GM23338 (cell line): ENCODE data around the gene ACAD10. TPM values are rescaled to one million over a fixed set of nuclear protein-coding genes. Genes with fewer than 3 reads are reported as not detected.

Source experiments
- ATAC-seq: fragments of 200-7000 bp; cut with Tn5 transposase; 3 replicates; pipeline ENCODE4 v1.9.1; 2020
- DNase-seq: peaks from one replicate; pipeline ENCODE4 v3.0.0-alpha.2; 2015; ENCODE audit warnings: low spot score
- H2AFZ ChIP-seq: fragments of 200-600 bp; sonication (generic); 2 replicates; pipeline ENCODE4 v1.8.0; 2016; ENCODE audit warnings: antibody characterized with exemption, mild to moderate bottlenecking, moderate library complexity
- H3F3A ChIP-seq: fragments of 200-600 bp; sonication (generic); replicated peaks from 2 replicates; pipeline ENCODE4 v1.8.0; 2017; ENCODE audit warnings: antibody characterized with exemption, mixed run types, low read depth
- H3K27ac ChIP-seq: fragments of 200-600 bp; sonication (generic); 2 replicates; pipeline ENCODE4 v1.6.1; 2016; ENCODE audit warnings: low read depth
- H3K27me3 ChIP-seq: fragments of 200-600 bp; sonication (generic); 2 replicates; pipeline ENCODE4 v1.8.0; 2016; ENCODE audit warnings: mild to moderate bottlenecking, mixed run types, moderate library complexity; ENCODE audit not compliant: insufficient read depth
- H3K36me3 ChIP-seq: fragments of 200-600 bp; sonication (generic); 2 replicates; pipeline ENCODE4 v1.8.0; 2016; ENCODE audit warnings: mild to moderate bottlenecking; ENCODE audit not compliant: insufficient read depth
- H3K4me1 ChIP-seq: fragments of 200-600 bp; sonication (generic); 2 replicates; pipeline ENCODE4 v1.8.0; 2016; ENCODE audit warnings: mild to moderate bottlenecking, moderate library complexity; ENCODE audit not compliant: insufficient read depth
- H3K4me2 ChIP-seq: fragments of 200-600 bp; sonication (generic); 2 replicates; pipeline ENCODE4 v1.7.1; 2017; ENCODE audit warnings: mixed run types
- H3K4me3 ChIP-seq: fragments of 200-600 bp; sonication (generic); 2 replicates; pipeline ENCODE4 v1.6.1; 2016; ENCODE audit warnings: mixed run types
- H3K79me2 ChIP-seq: fragments of 200-600 bp; sonication (generic); replicated peaks from 2 replicates; pipeline ENCODE4 v1.8.0; 2017; ENCODE audit warnings: mild to moderate bottlenecking; ENCODE audit not compliant: insufficient read depth
- H3K9me2 ChIP-seq: fragments of 200-600 bp; sonication (generic); 2 replicates; pipeline ENCODE4 v1.8.0; 2017; ENCODE audit not compliant: insufficient read depth
- H4K20me1 ChIP-seq: fragments of 200-600 bp; sonication (generic); replicated peaks from 2 replicates; pipeline ENCODE4 v1.8.0; 2017; ENCODE audit warnings: mild to moderate bottlenecking; ENCODE audit not compliant: insufficient read depth
- H3K27ac Mint-ChIP-seq: 2 replicates; pipeline ENCODE4 v1.8.0; 2020; ENCODE audit warnings: inconsistent platforms, mild to moderate bottlenecking, moderate library complexity, mixed read lengths
- H3K27me3 Mint-ChIP-seq: 3 replicates; pipeline ENCODE4 v1.8.0; 2022; ENCODE audit warnings: low read depth, mild to moderate bottlenecking, moderate library complexity, mixed read lengths, inconsistent platforms; ENCODE audit not compliant: insufficient read depth, poor library complexity
- H3K36me3 Mint-ChIP-seq: 3 replicates; pipeline ENCODE4 v1.8.0; 2021; ENCODE audit warnings: low read depth, mild to moderate bottlenecking, inconsistent platforms, moderate library complexity, mixed read lengths
- H3K4me1 Mint-ChIP-seq: 3 replicates; pipeline ENCODE4 v1.8.0; 2020; ENCODE audit warnings: mild to moderate bottlenecking, inconsistent platforms, mixed read lengths
- H3K4me3 Mint-ChIP-seq: 3 replicates; pipeline ENCODE4 v1.8.0; 2021; ENCODE audit warnings: moderate library complexity, mild to moderate bottlenecking, inconsistent platforms, mixed read lengths
- H3K9me3 Mint-ChIP-seq: 3 replicates; pipeline ENCODE4 v1.8.0; 2020; ENCODE audit warnings: moderate library complexity, mild to moderate bottlenecking, inconsistent platforms, mixed read lengths
- CREB1 ChIP-seq: fragments of 250-450 bp; sonication (Bioruptor Pico); IDR thresholded peaks from 2 replicates; pipeline ENCODE4 v1.5.0; 2020; ENCODE audit warnings: low read depth, mild to moderate bottlenecking, moderate library complexity
- EZH2 ChIP-seq: fragments of 200-600 bp; sonication (generic); IDR thresholded peaks from one replicate; pipeline ENCODE4 v1.8.0; 2017; ENCODE audit warnings: antibody characterized with exemption, mild to moderate bottlenecking, low read depth; ENCODE audit not compliant: unreplicated experiment
- JUNB ChIP-seq: IDR thresholded peaks from one replicate; pipeline ENCODE4 v1.6.1; 2016; ENCODE audit warnings: antibody characterized with exemption; ENCODE audit not compliant: unreplicated experiment
- POLR2AphosphoS5 ChIP-seq: IDR thresholded peaks from 2 replicates; pipeline ENCODE4 v1.6.1; 2016; ENCODE audit warnings: antibody characterized with exemption, low read depth
- STAT1 ChIP-seq: IDR thresholded peaks from one replicate; pipeline ENCODE4 v1.6.1; 2016; ENCODE audit warnings: antibody characterized with exemption; ENCODE audit not compliant: unreplicated experiment
- ZNF114 ChIP-seq: fragments of 250-450 bp; sonication (Bioruptor Pico); IDR thresholded peaks from 2 replicates; pipeline ENCODE4 v1.5.0; 2020; ENCODE audit warnings: mild to moderate bottlenecking, moderate library complexity
- ZNF331 ChIP-seq: fragments of 250-450 bp; sonication (Bioruptor Pico); IDR thresholded peaks from 2 replicates; pipeline ENCODE4 v1.5.0; 2020; ENCODE audit warnings: low read depth, mild to moderate bottlenecking, moderate library complexity
- polyA plus RNA-seq: library from polyadenylated mRNA; unstranded; fragments of >200 nt; fragmentation: Nextera tagmentation; extraction: Ambion mirVana; gene quantifications from 2 replicates; pipeline ENCODE4 v1.2.1, GENCODE V29; 2016
- total RNA-seq: library from RNA; depleted of rRNA; stranded (reverse); fragments of >200 nt; shearing (Covaris generic); gene quantifications from 2 replicates; pipeline ENCODE4 v1.2.3, GENCODE V29; 2014
- TF ChIP-seq, protein P1 (sequence below), 2 experiments: fragments of 200-600 bp in 1 of 2; sonication (generic) in 1 of 2; conservative IDR thresholded peaks; 2 replicates each; pipeline versions ENCODE4 v1.5.1 to v1.6.1; 2016 to 2017; ENCODE audit warnings: antibody characterized with exemption in 2 of 2, low read depth in 2 of 2, mild to moderate bottlenecking in 2 of 2, moderate library complexity in 1 of 2
- TF ChIP-seq, protein P2 (sequence below): IDR thresholded peaks from 2 replicates; pipeline ENCODE4 v1.6.1; 2016; ENCODE audit warnings: antibody characterized with exemption

Gene ACAD10
- total and polyA plus RNA-seq, 2 experiments from 2014 or later, result 16.3 to 23.1 TPM

- no peaks in the 10 kb centered on the region; the same call in 1 of the 2 replicates for H3K36me3 ChIP-seq
- Mint-ChIP-seq H3K27me3 (peaks cover 5% of the 10 kb centered on the region), H3K4me1 (no peaks in the 10 kb centered on the region; the same call in 2 of the 3 replicates), H3K27ac (no peak overlapping the region), H3K4me3 (no peak overlapping the region), H3K9me3 (no peaks in the 10 kb centered on the region), H3K36me3 (peaks cover 60% of the 10 kb centered on the region)
- TF ChIP-seq, protein P1, sequence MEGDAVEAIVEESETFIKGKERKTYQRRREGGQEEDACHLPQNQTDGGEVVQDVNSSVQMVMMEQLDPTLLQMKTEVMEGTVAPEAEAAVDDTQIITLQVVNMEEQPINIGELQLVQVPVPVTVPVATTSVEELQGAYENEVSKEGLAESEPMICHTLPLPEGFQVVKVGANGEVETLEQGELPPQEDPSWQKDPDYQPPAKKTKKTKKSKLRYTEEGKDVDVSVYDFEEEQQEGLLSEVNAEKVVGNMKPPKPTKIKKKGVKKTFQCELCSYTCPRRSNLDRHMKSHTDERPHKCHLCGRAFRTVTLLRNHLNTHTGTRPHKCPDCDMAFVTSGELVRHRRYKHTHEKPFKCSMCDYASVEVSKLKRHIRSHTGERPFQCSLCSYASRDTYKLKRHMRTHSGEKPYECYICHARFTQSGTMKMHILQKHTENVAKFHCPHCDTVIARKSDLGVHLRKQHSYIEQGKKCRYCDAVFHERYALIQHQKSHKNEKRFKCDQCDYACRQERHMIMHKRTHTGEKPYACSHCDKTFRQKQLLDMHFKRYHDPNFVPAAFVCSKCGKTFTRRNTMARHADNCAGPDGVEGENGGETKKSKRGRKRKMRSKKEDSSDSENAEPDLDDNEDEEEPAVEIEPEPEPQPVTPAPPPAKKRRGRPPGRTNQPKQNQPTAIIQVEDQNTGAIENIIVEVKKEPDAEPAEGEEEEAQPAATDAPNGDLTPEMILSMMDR (conservative IDR thresholded peaks at IDR 0.05; ENCODE audit: low read depth in 2 of 2), result no peak
- no peak for TF ChIP-seq ZNF331 (CRISPR knock-in tag)
- TF ChIP-seq, protein P2, sequence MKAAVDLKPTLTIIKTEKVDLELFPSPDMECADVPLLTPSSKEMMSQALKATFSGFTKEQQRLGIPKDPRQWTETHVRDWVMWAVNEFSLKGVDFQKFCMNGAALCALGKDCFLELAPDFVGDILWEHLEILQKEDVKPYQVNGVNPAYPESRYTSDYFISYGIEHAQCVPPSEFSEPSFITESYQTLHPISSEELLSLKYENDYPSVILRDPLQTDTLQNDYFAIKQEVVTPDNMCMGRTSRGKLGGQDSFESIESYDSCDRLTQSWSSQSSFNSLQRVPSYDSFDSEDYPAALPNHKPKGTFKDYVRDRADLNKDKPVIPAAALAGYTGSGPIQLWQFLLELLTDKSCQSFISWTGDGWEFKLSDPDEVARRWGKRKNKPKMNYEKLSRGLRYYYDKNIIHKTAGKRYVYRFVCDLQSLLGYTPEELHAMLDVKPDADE, result no peak
- TF ChIP-seq ZNF114 (CRISPR knock-in tag), result no peak
- no peak for TF ChIP-seq CREB1 (CRISPR knock-in tag)
- TF ChIP-seq EZH2, result no peak
- no peak for TF ChIP-seq POLR2AphosphoS5
- TF ChIP-seq STAT1, result no peak
- TF ChIP-seq JUNB, result no peak
- no peaks in the 10 kb centered on the region for H3K79me2 ChIP-seq
- no peaks in the 10 kb centered on the region; the same call in 1 of the 2 replicates for H3F3A ChIP-seq
- H3K4me1 ChIP-seq, result no peaks in the 10 kb centered on the region
- no peak overlapping the region for H2AFZ ChIP-seq
- H3K27me3 ChIP-seq, result no peaks in the 10 kb centered on the region
- no peaks in the 10 kb centered on the region for H3K9me2 ChIP-seq
- DNase-seq, result no peak
- ATAC-seq, result no peak
- H3K27ac ChIP-seq, result no peak overlapping the region
- H4K20me1 ChIP-seq, result no peaks in the 10 kb centered on the region; the same call in 1 of the 2 replicates
- H3K4me3 ChIP-seq, result no peak overlapping the region
- H3K4me2 ChIP-seq, result no peak overlapping the region
Measured at GRCh38 chr12:111789779-111790178, 103.9 kb downstream of the ACAD10 start.

DNA sequence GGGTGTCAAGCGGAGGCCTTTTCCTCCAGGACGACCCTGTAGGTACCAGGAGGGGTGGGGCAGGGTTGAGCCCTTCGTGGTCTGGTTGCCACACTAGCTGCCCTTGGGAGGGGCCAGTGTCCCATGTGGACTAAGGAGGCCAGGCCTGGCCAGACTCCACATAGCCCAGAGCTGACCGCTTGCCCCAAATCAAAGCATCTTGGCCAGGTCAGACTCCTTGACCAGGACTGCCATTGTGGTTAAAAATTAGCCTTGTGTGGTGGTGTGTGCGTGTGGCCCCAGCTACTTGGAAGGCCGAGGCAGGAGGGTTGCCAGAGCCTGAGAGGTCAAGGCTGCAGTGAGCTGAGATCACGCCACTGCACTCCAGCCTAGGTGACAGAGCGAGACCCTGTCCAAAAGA, 105.7 kb downstream of the ACAD10 start:
- H3K4me3 ChIP-seq, result no peak overlapping the region
- DNase-seq (no peak), ATAC-seq (no peak)
- no peak overlapping the region for H3K27ac ChIP-seq
- no peaks in the 10 kb centered on the region; the same call in 1 of the 2 replicates for H3F3A ChIP-seq
- no peaks in the 10 kb centered on the region; the same call in 1 of the 2 replicates for H4K20me1 ChIP-seq
- no peaks in the 10 kb centered on the region for H3K9me2 ChIP-seq
- Mint-ChIP-seq H3K27ac (no peak overlapping the region), H3K36me3 (peaks cover 49% of the 10 kb centered on the region), H3K4me1 (no peaks in the 10 kb centered on the region; the same call in 2 of the 3 replicates), H3K9me3 (no peaks in the 10 kb centered on the region), H3K27me3 (peaks cover 7% of the 10 kb centered on the region), H3K4me3 (no peak overlapping the region)
- no peak overlapping the region for H2AFZ ChIP-seq
- H3K4me1 ChIP-seq, result no peaks in the 10 kb centered on the region
- H3K36me3 ChIP-seq, result no peaks in the 10 kb centered on the region
- no peaks in the 10 kb centered on the region for H3K79me2 ChIP-seq
- H3K27me3 ChIP-seq, result no peaks in the 10 kb centered on the region
- no peak overlapping the region for H3K4me2 ChIP-seq
- TF ChIP-seq JUNB, result no peak
